Activated CD4-positive, alpha-beta T cell treated with anti-CD3 and anti-CD28 coated beads, Interleukin-2, amount 50 U/mL, for 48 hours (primary cell): ENCODE results near the gene POMZP3.
"Not testable (repeated sequence)": the region's sequence is repeated elsewhere in the genome, so short reads cannot be mapped to it uniquely, and the experiment has no call there.

Experiments used
- DNase-seq, 2 experiments: peaks; one replicate each; pipeline ENCODE4 v3.0.0-alpha.2; 2020

Gene POMZP3

GRCh38 chr7:76626989-76627642 is at the start of gene POMZP3:
POMZP3 (minus strand) TSS chr7:76627279; CDS start chr7:76626064, 1,215 bp downstream.
- peak; percentile 35 to 63 for DNase-seq

GRCh38 chr7:76675783-76676182 is 48.7 kb upstream of the POMZP3 start:
- not testable (repeated sequence) for DNase-seq

GRCh38 chr7:76673346-76673745 is 46.3 kb upstream of the POMZP3 start:
- not testable (repeated sequence) for DNase-seq

GRCh38 chr7:76659212-76659611 is 32.1 kb upstream of the POMZP3 start:
- DNase-seq = not testable (repeated sequence)

GRCh38 chr7:76656425-76656824 is 29.3 kb upstream of the POMZP3 start:
- DNase-seq = not testable (repeated sequence)

- not testable (repeated sequence) for DNase-seq
Observed at GRCh38 chr7:76642620-76643019, 15.5 kb upstream of the POMZP3 start.

GRCh38 chr7:76637061-76637691 is 10.1 kb upstream of the POMZP3 start:
- not testable (repeated sequence) for DNase-seq

GRCh38 chr7:76626581-76626980 is 498 bp downstream of the POMZP3 start:
- DNase-seq = peak; percentile 23 to 41

GRCh38 chr7:76619439-76620190 is 7.5 kb downstream of the POMZP3 start:
- DNase-seq = not testable (repeated sequence)

GRCh38 chr7:76613783-76614182 is 13.3 kb downstream of the POMZP3 start:
- DNase-seq = peak in 1 of 2 experiments; percentile 25

GRCh38 chr7:76612232-76612631 is 14.8 kb downstream of the POMZP3 start:
- not testable (repeated sequence) for DNase-seq

- not testable (repeated sequence) for DNase-seq
Observed at GRCh38 chr7:76609864-76610263, 17.2 kb downstream of the POMZP3 start.

- DNase-seq = not testable (repeated sequence)
Observed at GRCh38 chr7:76608469-76608868, 18.6 kb downstream of the POMZP3 start.

GRCh38 chr7:76606027-76606426 is 21.1 kb downstream of the POMZP3 start:
- DNase-seq = peak; percentile 54 to 68

- DNase-seq = not testable (repeated sequence)
Observed at GRCh38 chr7:76600650-76601049, 26.4 kb downstream of the POMZP3 start.

- not testable (repeated sequence) for DNase-seq
Observed at GRCh38 chr7:76600116-76600482, 27.0 kb downstream of the POMZP3 start.

- not testable (repeated sequence) for DNase-seq
Observed at GRCh38 chr7:76598590-76599264, 28.4 kb downstream of the POMZP3 start.

- not testable (repeated sequence) for DNase-seq
Observed at GRCh38 chr7:76597288-76597687, 29.8 kb downstream of the POMZP3 start.

- DNase-seq = not testable (repeated sequence)
Observed at GRCh38 chr7:76592694-76593093, 34.4 kb downstream of the POMZP3 start.

- not testable (repeated sequence) for DNase-seq
Observed at GRCh38 chr7:76591602-76592304, 35.3 kb downstream of the POMZP3 start.

- DNase-seq = not testable (repeated sequence)
Observed at GRCh38 chr7:76591033-76591432, 36.0 kb downstream of the POMZP3 start.

- not testable (repeated sequence) for DNase-seq
Observed at GRCh38 chr7:76588586-76588985, 38.5 kb downstream of the POMZP3 start.
